Measurements from ENCODE around the gene LEP. TPM values are rescaled to one million over a fixed set of nuclear protein-coding genes. Genes with fewer than 3 reads are reported as not detected.

LEP gene
- total RNA-seq, 1 experiment from 2014 or later, result not detected

DNA sequence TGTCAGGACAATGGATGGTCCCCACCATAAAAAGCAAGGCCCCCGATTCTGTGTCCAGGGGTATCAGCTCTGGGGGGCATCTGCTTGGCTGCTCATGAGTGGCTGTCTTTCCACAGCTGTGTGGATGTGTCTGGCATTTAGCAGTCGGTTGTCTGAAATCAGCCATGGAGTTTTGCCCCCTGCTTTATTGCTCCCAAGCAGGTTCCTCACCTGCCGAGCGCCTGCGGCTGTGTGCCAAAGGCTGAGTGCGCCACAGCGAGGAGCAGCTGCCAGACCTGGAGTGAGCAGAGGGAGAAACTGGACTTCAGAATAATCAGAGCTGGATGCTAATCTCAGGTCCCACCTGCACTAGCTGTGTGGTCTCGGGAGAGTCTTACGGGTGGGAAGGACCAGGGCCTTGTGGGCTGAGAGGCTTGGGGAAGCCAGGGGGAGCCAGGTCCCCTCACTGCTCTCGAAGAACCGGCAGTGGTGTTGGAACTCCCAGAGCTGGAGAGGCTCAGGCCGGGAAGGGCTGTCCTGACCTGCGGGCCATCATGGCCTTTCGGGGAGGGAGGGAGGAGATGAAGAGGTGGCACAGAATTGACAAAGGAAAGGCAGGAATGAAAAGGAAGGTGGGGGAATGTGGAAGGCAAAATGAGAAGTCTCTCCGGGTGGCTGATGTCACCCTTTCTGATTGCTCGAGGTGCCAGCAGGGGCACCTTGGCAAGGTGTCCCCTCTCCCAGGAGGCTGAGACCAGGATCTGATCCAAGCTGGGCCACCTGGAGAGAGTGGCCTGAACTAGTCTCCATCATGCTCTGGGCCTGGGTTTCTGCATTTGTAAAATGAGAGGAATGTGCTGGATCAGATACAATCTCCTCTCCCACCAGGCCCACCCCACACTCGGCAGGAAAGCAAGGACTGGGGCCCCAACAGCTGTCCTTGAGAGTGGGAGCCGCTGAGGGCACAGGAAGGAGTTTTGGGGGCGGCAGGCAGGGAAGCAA, 30.2 kb upstream of the LEP start:
- peaks cover 25% of the 10 kb centered on the region for H3K4me1 Mint-ChIP-seq
- TF ChIP-seq, protein P1, sequence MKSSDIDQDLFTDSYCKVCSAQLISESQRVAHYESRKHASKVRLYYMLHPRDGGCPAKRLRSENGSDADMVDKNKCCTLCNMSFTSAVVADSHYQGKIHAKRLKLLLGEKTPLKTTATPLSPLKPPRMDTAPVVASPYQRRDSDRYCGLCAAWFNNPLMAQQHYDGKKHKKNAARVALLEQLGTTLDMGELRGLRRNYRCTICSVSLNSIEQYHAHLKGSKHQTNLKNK (CRISPR knock-in tag; IDR thresholded peaks at IDR 0.05), result no peak
- TF ChIP-seq ATF3 (CRISPR knock-in tag; conservative IDR thresholded peaks at IDR 0.05) (no peak), TEAD4 (CRISPR knock-in tag; IDR thresholded peaks at IDR 0.05) (no peak), FOXP4 (CRISPR knock-in tag; IDR thresholded peaks at IDR 0.05) (no peak), PRRX2 (CRISPR knock-in tag; IDR thresholded peaks at IDR 0.05) (no peak), TCF7 (CRISPR knock-in tag; IDR thresholded peaks at IDR 0.05; ENCODE audit: low read depth) (no peak), JAZF1 (CRISPR knock-in tag; IDR thresholded peaks at IDR 0.05) (no peak), ZNF263 (CRISPR knock-in tag; IDR thresholded peaks at IDR 0.05; ENCODE audit: low read depth) (no peak), ZNF423 (CRISPR knock-in tag; IDR thresholded peaks at IDR 0.05) (no peak), CREM (CRISPR knock-in tag; IDR thresholded peaks at IDR 0.05) (no peak), ZNF317 (CRISPR knock-in tag; IDR thresholded peaks at IDR 0.05; ENCODE audit: borderline replicate concordance, low read depth) (no peak), USF2 (CRISPR knock-in tag; IDR thresholded peaks at IDR 0.05) (no peak)
- TF ChIP-seq, protein P2, sequence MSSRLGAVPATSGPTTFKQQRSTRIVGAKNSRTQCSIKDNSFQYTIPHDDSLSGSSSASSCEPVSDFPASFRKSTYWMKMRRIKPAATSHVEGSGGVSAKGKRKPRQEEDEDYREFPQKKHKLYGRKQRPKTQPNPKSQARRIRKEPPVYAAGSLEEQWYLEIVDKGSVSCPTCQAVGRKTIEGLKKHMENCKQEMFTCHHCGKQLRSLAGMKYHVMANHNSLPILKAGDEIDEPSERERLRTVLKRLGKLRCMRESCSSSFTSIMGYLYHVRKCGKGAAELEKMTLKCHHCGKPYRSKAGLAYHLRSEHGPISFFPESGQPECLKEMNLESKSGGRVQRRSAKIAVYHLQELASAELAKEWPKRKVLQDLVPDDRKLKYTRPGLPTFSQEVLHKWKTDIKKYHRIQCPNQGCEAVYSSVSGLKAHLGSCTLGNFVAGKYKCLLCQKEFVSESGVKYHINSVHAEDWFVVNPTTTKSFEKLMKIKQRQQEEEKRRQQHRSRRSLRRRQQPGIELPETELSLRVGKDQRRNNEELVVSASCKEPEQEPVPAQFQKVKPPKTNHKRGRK (CRISPR knock-in tag; IDR thresholded peaks at IDR 0.05; ENCODE audit: borderline replicate concordance), result no peak
- no peaks in the 10 kb centered on the region for H3K36me3 Mint-ChIP-seq
- ChIA-PET CTCF (interaction anchor here (0.6 to 8.3 kb wide), 18 partner anchors 10 to 622 kb away, joined by 3 to 198 read pairs (median 10); partner anchors contain the start of gene ARF5), POLR2A (interaction anchor here (0.6 kb wide), 1 partner anchor 47 kb away, joined by 3 read pairs; no protein-coding TSS in a partner anchor)
- ATAC-seq (0 out of 2 replicates have a peak, but pooled peaks have one; percentile 4), DNase-seq (ENCODE audit: low spot score) (no peak)
- H3K27ac Mint-ChIP-seq, result no peak overlapping the region
- no peak overlapping the region for H3K4me3 Mint-ChIP-seq
- H3K9me3 Mint-ChIP-seq, result 0 out of 2 replicates have a peak, but pooled peaks cover under 1% of the 10 kb centered on the region
- peaks cover 22% of the 10 kb centered on the region for H3K27me3 Mint-ChIP-seq (ENCODE audit: low read depth)

GRCh38 chr7:128211626-128212025, 29.5 kb upstream of the LEP start:
- H3K4me3 Mint-ChIP-seq, result no peak overlapping the region
- ChIA-PET CTCF (interaction anchor here (0.8 to 8.3 kb wide), 8 partner anchors 9 to 177 kb away, joined by 3 to 198 read pairs (median 6); no protein-coding TSS in a partner anchor), POLR2A (interaction anchor here (0.6 kb wide), 1 partner anchor 46 kb away, joined by 3 read pairs; no protein-coding TSS in a partner anchor)
- no peaks in the 10 kb centered on the region for H3K36me3 Mint-ChIP-seq
- peaks cover 25% of the 10 kb centered on the region for H3K4me1 Mint-ChIP-seq
- no peak for DNase-seq (ENCODE audit: low spot score)
- ATAC-seq, result no peak
- peaks cover 23% of the 10 kb centered on the region for H3K27me3 Mint-ChIP-seq (ENCODE audit: low read depth)
- H3K27ac Mint-ChIP-seq, result no peak overlapping the region
- 0 out of 2 replicates have a peak, but pooled peaks cover 3% of the 10 kb centered on the region for H3K9me3 Mint-ChIP-seq
- TF ChIP-seq CREB1 (CRISPR knock-in tag; IDR thresholded peaks at IDR 0.05) (no peak), ATF1 (CRISPR knock-in tag; IDR thresholded peaks at IDR 0.05) (no peak), CDX4 (CRISPR knock-in tag; IDR thresholded peaks at IDR 0.05; ENCODE audit: borderline replicate concordance) (no peak), AR (CRISPR knock-in tag; IDR thresholded peaks at IDR 0.05) (no peak)
- TF ChIP-seq, protein P3, sequence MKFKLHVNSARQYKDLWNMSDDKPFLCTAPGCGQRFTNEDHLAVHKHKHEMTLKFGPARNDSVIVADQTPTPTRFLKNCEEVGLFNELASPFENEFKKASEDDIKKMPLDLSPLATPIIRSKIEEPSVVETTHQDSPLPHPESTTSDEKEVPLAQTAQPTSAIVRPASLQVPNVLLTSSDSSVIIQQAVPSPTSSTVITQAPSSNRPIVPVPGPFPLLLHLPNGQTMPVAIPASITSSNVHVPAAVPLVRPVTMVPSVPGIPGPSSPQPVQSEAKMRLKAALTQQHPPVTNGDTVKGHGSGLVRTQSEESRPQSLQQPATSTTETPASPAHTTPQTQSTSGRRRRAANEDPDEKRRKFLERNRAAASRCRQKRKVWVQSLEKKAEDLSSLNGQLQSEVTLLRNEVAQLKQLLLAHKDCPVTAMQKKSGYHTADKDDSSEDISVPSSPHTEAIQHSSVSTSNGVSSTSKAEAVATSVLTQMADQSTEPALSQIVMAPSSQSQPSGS (CRISPR knock-in tag; IDR thresholded peaks at IDR 0.05; ENCODE audit: borderline replicate concordance, low read depth), result no peak

All from WTC11 (cell line).